GM23248 (cell line): ENCODE data around the gene ACE.

Experiments
- EZH2 ChIP-seq: fragments of 200-600 bp; sonication (generic); IDR thresholded peaks from 2 replicates; pipeline ENCODE4 v1.6.1; 2018; ENCODE audit warnings: antibody characterized with exemption, mild to moderate bottlenecking; ENCODE audit not compliant: insufficient read depth, poor library complexity, severe bottlenecking
- EZH2phosphoT487 ChIP-seq: fragments of 200-600 bp; sonication (generic); IDR thresholded peaks from 2 replicates; pipeline ENCODE4 v1.6.1; 2018; ENCODE audit warnings: antibody characterized with exemption, moderate library complexity, mild to moderate bottlenecking, low read depth; ENCODE audit not compliant: insufficient read depth

DNA sequence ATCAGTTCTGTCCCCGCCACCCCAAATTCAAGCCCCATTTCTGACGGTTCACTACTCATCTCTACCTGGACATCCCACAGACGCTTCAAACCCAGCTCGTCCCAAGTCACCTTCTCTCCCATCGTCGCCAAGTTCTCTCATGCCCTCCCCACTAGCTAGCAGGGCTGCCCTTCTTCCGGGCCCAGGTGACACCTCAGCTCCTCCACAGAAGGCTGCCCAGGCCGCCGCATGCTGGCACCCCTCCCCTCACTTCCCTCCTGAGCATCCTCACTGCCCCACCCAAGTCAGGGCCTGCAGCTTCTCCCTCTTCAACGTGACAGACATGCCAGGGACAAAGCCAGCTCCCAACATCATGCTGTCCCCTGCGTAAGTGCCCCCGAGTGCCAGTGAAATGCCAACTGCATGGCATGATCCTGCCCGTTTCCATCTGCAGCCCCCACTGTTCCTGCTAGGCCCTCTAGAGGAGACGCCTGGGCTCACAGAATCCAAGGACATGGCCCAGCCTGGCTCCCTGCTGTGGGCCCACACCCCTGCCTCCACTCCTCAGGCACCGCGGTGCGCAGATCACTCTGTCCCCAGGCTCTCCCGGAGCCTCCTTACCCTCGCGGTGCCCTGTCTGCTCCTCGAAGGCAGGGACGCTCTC lies 36.6 kb upstream of the ACE start:
- TF ChIP-seq EZH2, result no peak
- no peak for TF ChIP-seq EZH2phosphoT487
